ENCODE measurements around the gene C12orf56.
"Not testable (repeated sequence)": the region's sequence is repeated elsewhere in the genome, so short reads cannot be mapped to it uniquely, and the experiment has no call there.

The C12orf56 gene

GRCh38 chr12:64299628-64300027 is 90.9 kb downstream of the C12orf56 start:
- DNase-seq, result no peak

- DNase-seq, result no peak
These were observed 94.3 kb downstream of the C12orf56 start for GRCh38 chr12:64296301-64296700.

- no peak for DNase-seq
These were observed 96.7 kb downstream of the C12orf56 start for GRCh38 chr12:64293654-64294364.

GRCh38 chr12:64293174-64293573 is 97.4 kb downstream of the C12orf56 start:
- DNase-seq, result not testable (repeated sequence)

- DNase-seq, result no peak
These were observed 104.0 kb downstream of the C12orf56 start for GRCh38 chr12:64286521-64286920.

- DNase-seq, result no peak
These were observed 106.3 kb downstream of the C12orf56 start for GRCh38 chr12:64284256-64284655.

GRCh38 chr12:64278421-64278820 is 112.1 kb downstream of the C12orf56 start:
- DNase-seq, result no peak

- DNase-seq, result no peak
These were observed 116.8 kb downstream of the C12orf56 start for GRCh38 chr12:64273527-64274403.

GRCh38 chr12:64270411-64270810 is 120.1 kb downstream of the C12orf56 start:
- peak; percentile 39 for DNase-seq

GRCh38 chr12:64269161-64269560 is 121.4 kb downstream of the C12orf56 start:
- peak; percentile 71 for DNase-seq

- DNase-seq, result no peak
These were observed 122.1 kb downstream of the C12orf56 start for GRCh38 chr12:64268409-64268808.

GRCh38 chr12:64265839-64266238 is 124.7 kb downstream of the C12orf56 start:
- no peak for DNase-seq

- no peak for DNase-seq
These were observed 128.7 kb downstream of the C12orf56 start for GRCh38 chr12:64261813-64262212.

GRCh38 chr12:64258576-64258975 is 132.0 kb downstream of the C12orf56 start:
- DNase-seq, result no peak

GRCh38 chr12:64256166-64256800 is 134.3 kb downstream of the C12orf56 start:
- DNase-seq, result peak; percentile 72

GRCh38 chr12:64255249-64255648 is 135.3 kb downstream of the C12orf56 start:
- no peak for DNase-seq

GRCh38 chr12:64253356-64253755 is 137.2 kb downstream of the C12orf56 start:
- DNase-seq, result no peak

- no peak for DNase-seq
These were observed 137.9 kb downstream of the C12orf56 start for GRCh38 chr12:64252681-64253080.

GRCh38 chr12:64243809-64244208 is 146.7 kb downstream of the C12orf56 start:
- no peak for DNase-seq

- DNase-seq, result no peak
These were observed 149.8 kb downstream of the C12orf56 start for GRCh38 chr12:64240781-64241180.

GRCh38 chr12:64237382-64237781 is 153.2 kb downstream of the C12orf56 start:
- DNase-seq, result no peak

- DNase-seq, result no peak
These were observed 154.0 kb downstream of the C12orf56 start for GRCh38 chr12:64236549-64236948.

GRCh38 chr12:64232196-64232595 is 158.4 kb downstream of the C12orf56 start:
- DNase-seq, result no peak

GRCh38 chr12:64229796-64230195 is 160.8 kb downstream of the C12orf56 start:
- DNase-seq, result no peak
